Measurements from ENCODE around the gene LRRK1.

DNA sequence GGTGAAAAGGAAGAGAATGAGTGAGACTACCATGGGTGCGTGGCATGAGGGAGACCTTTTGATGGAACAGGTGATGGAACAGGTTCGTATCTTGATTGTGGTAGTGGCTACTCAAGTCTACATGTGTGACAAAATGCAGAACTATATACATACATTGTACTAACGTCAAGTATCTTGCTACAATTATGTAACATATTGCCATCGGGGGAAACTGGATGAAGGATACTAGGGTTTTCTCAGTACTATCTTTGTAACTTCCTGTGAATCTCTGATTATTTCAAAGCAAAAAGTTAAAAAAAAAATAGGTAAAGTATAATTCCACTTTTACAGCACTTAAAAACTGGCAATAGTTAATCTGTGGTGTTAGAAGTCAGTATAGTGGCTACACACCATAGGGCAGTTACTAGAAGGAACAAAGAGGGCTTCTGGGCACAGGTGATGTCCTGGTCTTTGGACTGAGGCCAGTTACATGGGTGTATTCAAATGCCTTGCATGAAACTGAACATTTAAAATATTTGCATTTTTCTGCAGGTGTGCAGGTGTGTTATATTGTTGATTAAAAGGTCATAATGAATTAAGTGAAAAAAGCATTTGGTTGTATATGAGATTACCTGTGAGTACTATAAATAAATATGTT, 61.4 kb downstream of the LRRK1 start:
- TF ChIP-seq, protein P1, sequence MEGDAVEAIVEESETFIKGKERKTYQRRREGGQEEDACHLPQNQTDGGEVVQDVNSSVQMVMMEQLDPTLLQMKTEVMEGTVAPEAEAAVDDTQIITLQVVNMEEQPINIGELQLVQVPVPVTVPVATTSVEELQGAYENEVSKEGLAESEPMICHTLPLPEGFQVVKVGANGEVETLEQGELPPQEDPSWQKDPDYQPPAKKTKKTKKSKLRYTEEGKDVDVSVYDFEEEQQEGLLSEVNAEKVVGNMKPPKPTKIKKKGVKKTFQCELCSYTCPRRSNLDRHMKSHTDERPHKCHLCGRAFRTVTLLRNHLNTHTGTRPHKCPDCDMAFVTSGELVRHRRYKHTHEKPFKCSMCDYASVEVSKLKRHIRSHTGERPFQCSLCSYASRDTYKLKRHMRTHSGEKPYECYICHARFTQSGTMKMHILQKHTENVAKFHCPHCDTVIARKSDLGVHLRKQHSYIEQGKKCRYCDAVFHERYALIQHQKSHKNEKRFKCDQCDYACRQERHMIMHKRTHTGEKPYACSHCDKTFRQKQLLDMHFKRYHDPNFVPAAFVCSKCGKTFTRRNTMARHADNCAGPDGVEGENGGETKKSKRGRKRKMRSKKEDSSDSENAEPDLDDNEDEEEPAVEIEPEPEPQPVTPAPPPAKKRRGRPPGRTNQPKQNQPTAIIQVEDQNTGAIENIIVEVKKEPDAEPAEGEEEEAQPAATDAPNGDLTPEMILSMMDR (IDR thresholded peaks at IDR 0.05) = no peak
- no peak for TF ChIP-seq EZH2 (IDR thresholded peaks at IDR 0.05; ENCODE audit: borderline replicate concordance, insufficient read depth, low read depth, low read length, poor library complexity, severe bottlenecking)
